ENCODE data around the gene ZIC3.

- TF ChIP-seq CTCF (IDR thresholded peaks at IDR 0.05) (no peak), POLR2A (IDR thresholded peaks at IDR 0.05) (no peak)
These were observed 34.8 kb downstream of the ZIC3 start for GRCh38 chrX:137600769-137601168.

All from thyroid gland (tissue), 4 donors.